ENCODE data around the gene RALGDS.

The RALGDS gene

DNA sequence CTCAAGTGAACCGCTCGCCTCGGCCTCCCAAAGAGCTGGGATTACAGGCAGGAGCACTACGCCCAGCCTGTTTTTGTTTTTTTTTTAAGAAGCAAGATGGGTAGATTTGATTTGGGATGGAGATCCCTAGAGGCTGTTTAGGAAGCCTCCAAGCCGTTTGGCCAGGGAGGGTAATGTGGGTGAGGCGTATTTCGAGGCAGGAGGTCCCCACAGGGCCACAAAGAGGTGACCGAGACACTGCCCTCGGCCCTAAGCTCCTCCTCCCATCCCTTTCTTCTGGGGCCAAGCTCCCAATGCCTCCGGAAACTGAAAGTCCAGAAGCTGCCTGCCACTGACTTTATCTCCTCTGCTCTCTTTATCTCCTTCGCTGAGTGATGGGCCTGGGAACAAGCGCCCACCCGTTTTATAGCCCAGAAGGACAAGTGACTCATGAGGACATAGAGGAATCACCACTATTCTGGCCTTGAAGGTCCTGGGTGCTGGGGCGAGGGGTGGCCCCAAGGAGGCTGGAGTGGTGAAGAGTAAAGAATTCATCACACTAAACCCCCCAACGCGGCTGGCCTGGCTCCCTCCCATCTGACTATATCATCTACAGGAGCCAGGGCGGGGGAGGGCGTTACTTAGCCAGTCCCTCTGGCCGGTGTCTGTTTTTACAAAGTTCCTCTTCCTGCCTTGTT, 2.0 kb upstream of the RALGDS start:
- peaks cover 23% of the 10 kb centered on the region for H3K4me1 ChIP-seq (ENCODE audit: control insufficient read depth, insufficient read depth, low read length)
- H3K9ac ChIP-seq (ENCODE audit: low read length), result no peak overlapping the region
- no peak overlapping the region for H3K4me3 ChIP-seq (ENCODE audit: low read depth, low read length)
- no peak overlapping the region for H3K27ac ChIP-seq (ENCODE audit: low read depth, low read length)
- peaks cover 18% of the 10 kb centered on the region for H3K27me3 ChIP-seq (ENCODE audit: control insufficient read depth, insufficient read depth, low read length)
- H3K9me3 ChIP-seq (ENCODE audit: control insufficient read depth, insufficient read depth, low read depth, low read length), result no peaks in the 10 kb centered on the region
- H3K36me3 ChIP-seq (ENCODE audit: control insufficient read depth, insufficient read depth, low read length), result no peaks in the 10 kb centered on the region

DNA sequence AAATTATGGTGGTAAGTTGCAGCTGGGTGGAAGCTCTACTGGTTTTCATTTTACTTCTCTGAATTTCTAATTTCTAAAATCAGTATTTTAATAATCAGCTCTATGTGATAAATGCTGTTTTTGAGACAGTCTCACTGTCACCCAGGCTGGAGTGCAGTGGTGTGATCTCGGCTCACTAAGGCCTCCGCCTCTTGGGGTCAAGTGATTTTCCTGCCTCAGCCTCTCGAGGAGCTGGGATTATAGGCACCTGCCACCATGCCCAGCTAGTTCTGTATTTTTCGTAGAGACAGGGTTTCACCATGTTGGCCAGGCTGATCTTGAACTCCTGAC, 1.5 kb upstream of the RALGDS start:
- H3K4me1 ChIP-seq (ENCODE audit: control insufficient read depth, insufficient read depth, low read length), result peaks cover 23% of the 10 kb centered on the region
- no peak overlapping the region for H3K27ac ChIP-seq (ENCODE audit: low read depth, low read length)

GRCh38 chr9:133121915-133122550, 993 bp upstream of the RALGDS start:
- H3K9me3 ChIP-seq (ENCODE audit: control insufficient read depth, insufficient read depth, low read depth, low read length), result no peaks in the 10 kb centered on the region
- peaks cover 18% of the 10 kb centered on the region for H3K27me3 ChIP-seq (ENCODE audit: control insufficient read depth, insufficient read depth, low read length)
- H3K36me3 ChIP-seq (ENCODE audit: control insufficient read depth, insufficient read depth, low read length), result no peaks in the 10 kb centered on the region
- no peak overlapping the region for H3K9ac ChIP-seq (ENCODE audit: low read length)
- H3K4me1 ChIP-seq (ENCODE audit: control insufficient read depth, insufficient read depth, low read length), result peaks cover 23% of the 10 kb centered on the region
- H3K27ac ChIP-seq (ENCODE audit: low read depth, low read length), result no peak overlapping the region
- H3K4me3 ChIP-seq (ENCODE audit: low read depth, low read length), result no peak overlapping the region

More for the DNA sequence above, 1.5 kb upstream of the RALGDS start:
- no peaks in the 10 kb centered on the region for H3K9me3 ChIP-seq (ENCODE audit: control insufficient read depth, insufficient read depth, low read depth, low read length)
- no peak overlapping the region for H3K9ac ChIP-seq (ENCODE audit: low read length)
- H3K27me3 ChIP-seq (ENCODE audit: control insufficient read depth, insufficient read depth, low read length), result peaks cover 18% of the 10 kb centered on the region
- no peak overlapping the region for H3K4me3 ChIP-seq (ENCODE audit: low read depth, low read length)
- no peaks in the 10 kb centered on the region for H3K36me3 ChIP-seq (ENCODE audit: control insufficient read depth, insufficient read depth, low read length)

- Histone ChIP-seq H3K4me1 (ENCODE audit: control insufficient read depth, insufficient read depth, low read length) (peaks cover 34% of the 10 kb centered on the region), H3K36me3 (ENCODE audit: control insufficient read depth, insufficient read depth, low read length) (no peaks in the 10 kb centered on the region), H3K9ac (ENCODE audit: low read length) (peak overlapping the region; percentile 52), H3K27me3 (ENCODE audit: control insufficient read depth, insufficient read depth, low read length) (peaks cover 18% of the 10 kb centered on the region), H3K9me3 (ENCODE audit: control insufficient read depth, insufficient read depth, low read depth, low read length) (no peaks in the 10 kb centered on the region), H3K27ac (ENCODE audit: low read depth, low read length) (no peak overlapping the region), H3K4me3 (ENCODE audit: low read depth, low read length) (peak overlapping the region; percentile 71)
These were observed 391 bp downstream of the RALGDS start for GRCh38 chr9:133120501-133121197.

- H3K27me3 ChIP-seq (ENCODE audit: control insufficient read depth, insufficient read depth, low read length), result peaks cover 18% of the 10 kb centered on the region
- peak overlapping the region; percentile 52 for H3K9ac ChIP-seq (ENCODE audit: low read length)
- H3K36me3 ChIP-seq (ENCODE audit: control insufficient read depth, insufficient read depth, low read length), result no peaks in the 10 kb centered on the region
- H3K4me1 ChIP-seq (ENCODE audit: control insufficient read depth, insufficient read depth, low read length), result peaks cover 41% of the 10 kb centered on the region
- no peaks in the 10 kb centered on the region for H3K9me3 ChIP-seq (ENCODE audit: control insufficient read depth, insufficient read depth, low read depth, low read length)
- no peak overlapping the region for H3K27ac ChIP-seq (ENCODE audit: low read depth, low read length)
- peak overlapping the region; percentile 71 for H3K4me3 ChIP-seq (ENCODE audit: low read depth, low read length)
These were observed 1.1 kb downstream of the RALGDS start for GRCh38 chr9:133119846-133120500.

GRCh38 chr9:133119103-133119845, 1.8 kb downstream of the RALGDS start:
- Histone ChIP-seq H3K27me3 (ENCODE audit: control insufficient read depth, insufficient read depth, low read length) (peaks cover 18% of the 10 kb centered on the region), H3K36me3 (ENCODE audit: control insufficient read depth, insufficient read depth, low read length) (no peaks in the 10 kb centered on the region), H3K9me3 (ENCODE audit: control insufficient read depth, insufficient read depth, low read depth, low read length) (no peaks in the 10 kb centered on the region), H3K27ac (ENCODE audit: low read depth, low read length) (no peak overlapping the region), H3K4me3 (ENCODE audit: low read depth, low read length) (peak overlapping the region; percentile 42; the same call in 1 of the 2 replicates), H3K4me1 (ENCODE audit: control insufficient read depth, insufficient read depth, low read length) (peaks cover 47% of the 10 kb centered on the region), H3K9ac (ENCODE audit: low read length) (peak overlapping the region; percentile 38)

- Histone ChIP-seq H3K4me3 (ENCODE audit: low read depth, low read length) (no peak overlapping the region), H3K4me1 (ENCODE audit: control insufficient read depth, insufficient read depth, low read length) (peaks cover 54% of the 10 kb centered on the region), H3K9ac (ENCODE audit: low read length) (no peak overlapping the region), H3K27me3 (ENCODE audit: control insufficient read depth, insufficient read depth, low read length) (peaks cover 18% of the 10 kb centered on the region), H3K36me3 (ENCODE audit: control insufficient read depth, insufficient read depth, low read length) (no peaks in the 10 kb centered on the region), H3K9me3 (ENCODE audit: control insufficient read depth, insufficient read depth, low read depth, low read length) (no peaks in the 10 kb centered on the region), H3K27ac (ENCODE audit: low read depth, low read length) (no peak overlapping the region)
These were observed 2.5 kb downstream of the RALGDS start for GRCh38 chr9:133118568-133118967.

GRCh38 chr9:133118179-133118520, 2.9 kb downstream of the RALGDS start:
- Histone ChIP-seq H3K4me1 (ENCODE audit: control insufficient read depth, insufficient read depth, low read length) (peaks cover 50% of the 10 kb centered on the region), H3K36me3 (ENCODE audit: control insufficient read depth, insufficient read depth, low read length) (no peaks in the 10 kb centered on the region), H3K27ac (ENCODE audit: low read depth, low read length) (no peak overlapping the region), H3K9ac (ENCODE audit: low read length) (no peak overlapping the region), H3K27me3 (ENCODE audit: control insufficient read depth, insufficient read depth, low read length) (peaks cover 18% of the 10 kb centered on the region), H3K4me3 (ENCODE audit: low read depth, low read length) (no peak overlapping the region), H3K9me3 (ENCODE audit: control insufficient read depth, insufficient read depth, low read depth, low read length) (no peaks in the 10 kb centered on the region)

GRCh38 chr9:133117271-133118178, 3.5 kb downstream of the RALGDS start:
- Histone ChIP-seq H3K4me1 (ENCODE audit: control insufficient read depth, insufficient read depth, low read length) (peaks cover 50% of the 10 kb centered on the region), H3K36me3 (ENCODE audit: control insufficient read depth, insufficient read depth, low read length) (no peaks in the 10 kb centered on the region)

More at GRCh38 chr9:133117271-133118178, 3.5 kb downstream of the RALGDS start:
- Histone ChIP-seq H3K27ac (ENCODE audit: low read depth, low read length) (no peak overlapping the region), H3K4me3 (ENCODE audit: low read depth, low read length) (no peak overlapping the region), H3K9ac (ENCODE audit: low read length) (no peak overlapping the region), H3K9me3 (ENCODE audit: control insufficient read depth, insufficient read depth, low read depth, low read length) (no peaks in the 10 kb centered on the region), H3K27me3 (ENCODE audit: control insufficient read depth, insufficient read depth, low read length) (peaks cover 18% of the 10 kb centered on the region)
